ENCODE results near the gene WSCD2.
"Not testable (repeated sequence)": the region's sequence is repeated elsewhere in the genome, so short reads cannot be mapped to it uniquely, and the experiment has no call there.

The WSCD2 gene

GRCh38 chr12:108193917-108194316, 64.8 kb downstream of the WSCD2 start:
- DNase-seq: peak in 5 of 56 donors; percentile 1 to 25 (median 4)

GRCh38 chr12:108194585-108194984, 65.5 kb downstream of the WSCD2 start:
- no peak for DNase-seq

- no peak for DNase-seq
Measured at GRCh38 chr12:108196319-108196718, 67.2 kb downstream of the WSCD2 start.

- no peak for DNase-seq
Measured at GRCh38 chr12:108196921-108197320, 67.8 kb downstream of the WSCD2 start.

- no peak for DNase-seq
Measured at GRCh38 chr12:108198043-108198442, 69.0 kb downstream of the WSCD2 start.

- DNase-seq: no peak
Measured at GRCh38 chr12:108199106-108199505, 70.0 kb downstream of the WSCD2 start.

- no peak for DNase-seq
Measured at GRCh38 chr12:108201808-108202207, 72.7 kb downstream of the WSCD2 start.

- no peak for DNase-seq
Measured at GRCh38 chr12:108204117-108204987, 75.3 kb downstream of the WSCD2 start.

- no peak for DNase-seq
Measured at GRCh38 chr12:108205864-108206263, 76.8 kb downstream of the WSCD2 start.

GRCh38 chr12:108207791-108208730, 79.0 kb downstream of the WSCD2 start:
- no peak for DNase-seq

GRCh38 chr12:108210001-108210400, 80.9 kb downstream of the WSCD2 start:
- DNase-seq: no peak

- no peak for DNase-seq
Measured at GRCh38 chr12:108211157-108211556, 82.1 kb downstream of the WSCD2 start.

GRCh38 chr12:108213871-108214445, 84.9 kb downstream of the WSCD2 start:
- peak in 1 of 56 donors; percentile 3 for DNase-seq

GRCh38 chr12:108214486-108214885, 85.4 kb downstream of the WSCD2 start:
- DNase-seq: peak in 1 of 56 donors; percentile 4

GRCh38 chr12:108215458-108215857, 86.4 kb downstream of the WSCD2 start:
- DNase-seq: no peak

- DNase-seq: peak in 2 of 56 donors; percentile 2 to 8
Measured at GRCh38 chr12:108218921-108219320, 89.8 kb downstream of the WSCD2 start.

- not testable (repeated sequence) for DNase-seq
Measured at GRCh38 chr12:108225101-108225500, 96.0 kb downstream of the WSCD2 start.

GRCh38 chr12:108226866-108227265, 97.8 kb downstream of the WSCD2 start:
- DNase-seq: no peak

- no peak for DNase-seq
Measured at GRCh38 chr12:108228746-108229145, 99.7 kb downstream of the WSCD2 start.

GRCh38 chr12:108231109-108231905, 102.2 kb downstream of the WSCD2 start:
- no peak for DNase-seq

GRCh38 chr12:108231909-108232434, 102.9 kb downstream of the WSCD2 start:
- no peak for DNase-seq

Measured in amygdala (tissue), 56 donors.